Gastrocnemius medialis (tissue), 4 donors: ENCODE measurements around the gene DARS1. TPM values are rescaled to one million over a fixed set of nuclear protein-coding genes. Genes with fewer than 3 reads are reported as not detected.

Experiments used
- ATAC-seq, 2 donors: fragments of 150-250 bp; one replicate each; pipeline ENCODE4 v1.9.1; 2016
- DNase-seq, 2 donors: peaks; one replicate each; pipeline ENCODE4 v3.0.0-alpha.2; 2019
- H3K27ac ChIP-seq, 4 donors: fragments of 200-600 bp; sonication (generic); 1 replicate in 1 of 4; 2 replicates in 3 of 4; pipeline ENCODE4 v1.5.1; 2016 to 2018; ENCODE audit warnings: mild to moderate bottlenecking in 2 of 4, moderate library complexity in 1 of 4
- H3K27me3 ChIP-seq, 3 donors: fragments of 200-600 bp; sonication (generic) in 2 of 3; 1 replicate in 1 of 3; 2 replicates in 2 of 3; pipeline versions ENCODE4 v1.5.1 to v1.6.0; 2016 to 2019; ENCODE audit warnings: mild to moderate bottlenecking in 1 of 3, moderate library complexity in 1 of 3
- H3K36me3 ChIP-seq, 2 donors: fragments of 200-600 bp; sonication (generic) in 1 of 2; one replicate each; pipeline ENCODE4 v1.5.1; 2017 to 2018
- H3K4me1 ChIP-seq, 2 donors: fragments of 200-600 bp; sonication (generic) in 1 of 2; one replicate each; pipeline ENCODE4 v1.5.1; 2016 to 2017; ENCODE audit warnings: mild to moderate bottlenecking in 2 of 2
- H3K4me3 ChIP-seq, 4 donors: fragments of 200-600 bp; sonication (generic) in 3 of 4; 1 replicate in 1 of 4; 2 replicates in 3 of 4; pipeline ENCODE4 v1.5.1; 2016 to 2019; ENCODE audit warnings: mild to moderate bottlenecking in 2 of 4
- H3K9me3 ChIP-seq, 3 donors: fragments of 200-600 bp; sonication (generic) in 2 of 3; 1 replicate in 1 of 3; 2 replicates in 2 of 3; pipeline ENCODE4 v1.5.1; 2016 to 2019
- POLR2A ChIP-seq, 2 donors: fragments of 450-650 bp; IDR thresholded peaks; one replicate each; pipeline ENCODE4 v1.6.1; 2017; ENCODE audit warnings: antibody characterized with exemption in 2 of 2, mild to moderate bottlenecking in 2 of 2, moderate library complexity in 2 of 2
- in situ Hi-C, 4 donors: fragments of 200-750 bp; cut with MboI; loops; one replicate each; pipeline versions ENCODE4 v1.15.0 to v1.8.0; 2017; ENCODE audit warnings: low sequenced_read_pairs in 4 of 4
- intact Hi-C: fragments of 100-400 bp; cut with DNase I; formaldehyde crosslinking; loops from one replicate; pipeline ENCODE4 v1.15.1; 2023; ENCODE audit warnings: low total_unique reads
- total RNA-seq, 4 donors: library from RNA; depleted of rRNA; stranded (reverse); fragments of >200 nt; gene quantifications; one replicate each; pipeline versions ENCODE4 v1.1.0 to v1.2.3, GENCODE V29; 2016
- TF ChIP-seq, protein P1 (sequence below), 5 experiments: fragments of 450-650 bp in 3 of 5; fragments of 200-600 bp in 2 of 5; sonication (generic) in 2 of 5; IDR thresholded peaks in 4 of 5; conservative IDR thresholded peaks in 1 of 5; 1 replicate in 4 of 5; 2 replicates in 1 of 5; pipeline ENCODE4 v1.5.1; 2016 to 2019; ENCODE audit warnings: antibody characterized with exemption in 5 of 5, mild to moderate bottlenecking in 3 of 5, moderate library complexity in 3 of 5

DARS1 gene
- total RNA-seq, 4 donors from 2014 or later, result 86.2 to 97.2 (median 89.8) TPM

DNA sequence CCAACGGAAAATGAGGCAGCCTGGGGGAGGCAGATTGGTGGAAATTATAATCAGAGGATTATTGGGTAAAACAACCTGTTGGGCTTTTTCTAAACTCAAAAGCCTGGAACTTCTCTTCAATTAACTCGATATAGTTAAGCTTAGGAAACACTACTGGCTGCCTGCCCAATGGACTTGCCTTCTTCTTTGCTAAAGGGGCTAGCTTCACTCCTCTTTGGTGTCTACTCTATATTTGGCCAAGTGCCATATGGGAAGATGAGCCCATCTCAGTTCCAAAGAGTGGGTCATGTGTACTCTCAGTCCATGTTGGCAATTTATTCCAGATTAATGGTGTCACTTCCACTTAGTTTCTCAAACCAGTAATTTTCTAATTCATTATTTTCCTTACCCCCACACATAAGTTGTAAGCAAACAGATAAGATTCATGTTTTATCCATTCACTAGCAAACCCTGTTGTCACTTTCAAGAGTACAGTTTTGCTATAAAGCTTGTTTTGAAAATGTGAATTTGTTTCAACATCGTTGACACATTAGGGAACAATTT is 34.3 kb downstream of the DARS1 start:
- no peak for TF ChIP-seq POLR2A (IDR thresholded peaks at IDR 0.05)
- TF ChIP-seq, protein P1, sequence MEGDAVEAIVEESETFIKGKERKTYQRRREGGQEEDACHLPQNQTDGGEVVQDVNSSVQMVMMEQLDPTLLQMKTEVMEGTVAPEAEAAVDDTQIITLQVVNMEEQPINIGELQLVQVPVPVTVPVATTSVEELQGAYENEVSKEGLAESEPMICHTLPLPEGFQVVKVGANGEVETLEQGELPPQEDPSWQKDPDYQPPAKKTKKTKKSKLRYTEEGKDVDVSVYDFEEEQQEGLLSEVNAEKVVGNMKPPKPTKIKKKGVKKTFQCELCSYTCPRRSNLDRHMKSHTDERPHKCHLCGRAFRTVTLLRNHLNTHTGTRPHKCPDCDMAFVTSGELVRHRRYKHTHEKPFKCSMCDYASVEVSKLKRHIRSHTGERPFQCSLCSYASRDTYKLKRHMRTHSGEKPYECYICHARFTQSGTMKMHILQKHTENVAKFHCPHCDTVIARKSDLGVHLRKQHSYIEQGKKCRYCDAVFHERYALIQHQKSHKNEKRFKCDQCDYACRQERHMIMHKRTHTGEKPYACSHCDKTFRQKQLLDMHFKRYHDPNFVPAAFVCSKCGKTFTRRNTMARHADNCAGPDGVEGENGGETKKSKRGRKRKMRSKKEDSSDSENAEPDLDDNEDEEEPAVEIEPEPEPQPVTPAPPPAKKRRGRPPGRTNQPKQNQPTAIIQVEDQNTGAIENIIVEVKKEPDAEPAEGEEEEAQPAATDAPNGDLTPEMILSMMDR (IDR thresholded peaks at IDR 0.05 in 4 of 5, conservative IDR thresholded peaks at IDR 0.05 in 1 of 5), result no peak
- in situ Hi-C loops, result no loop called here
- H3K36me3 ChIP-seq, result peaks cover 0 to 5% of the 10 kb centered on the region in 2 donors

DNA sequence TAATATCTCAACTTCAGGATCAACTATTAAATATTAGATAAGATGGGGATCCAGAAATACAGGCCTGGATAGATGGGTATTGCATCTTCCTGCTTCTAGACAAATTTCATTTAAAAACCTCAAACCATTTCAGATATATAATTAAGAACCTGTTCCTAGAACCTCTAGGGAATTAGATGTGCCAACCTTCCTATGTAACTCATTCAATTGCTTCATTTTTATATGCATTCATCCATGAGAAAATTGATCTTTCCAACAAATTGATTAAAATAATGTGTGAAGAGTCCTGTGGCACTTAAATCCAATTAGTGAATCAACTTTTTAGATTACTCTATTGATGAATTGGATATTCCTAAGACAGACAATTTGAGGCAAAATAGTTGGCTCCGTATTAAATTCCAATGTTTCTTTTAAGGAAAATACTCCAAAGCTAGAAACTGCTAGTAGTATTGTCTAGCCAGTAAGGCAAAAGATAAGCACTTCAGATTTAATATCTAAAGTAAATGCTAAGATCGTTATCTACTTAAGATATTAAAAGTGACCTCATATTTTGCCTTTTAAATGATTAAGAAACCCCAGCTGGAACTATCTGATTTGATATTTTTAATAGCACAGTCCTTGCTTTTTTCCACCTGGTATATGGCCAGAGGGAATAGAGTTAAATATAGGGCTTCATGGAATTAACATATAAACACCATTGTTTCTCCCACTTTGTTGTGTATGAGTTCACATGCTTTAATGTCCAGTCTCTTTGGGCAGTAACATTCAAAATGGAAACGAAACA is 35.8 kb downstream of the DARS1 start:
- no peaks in the 10 kb centered on the region for H3K9me3 ChIP-seq
- ATAC-seq (no peak), DNase-seq (no peak)
- intact Hi-C loops (no loop called here), in situ Hi-C loops (no loop called here)
- H3K4me1 ChIP-seq, result peaks cover 0 to 17% of the 10 kb centered on the region in 2 donors
- H3K27me3 ChIP-seq, result no peaks in the 10 kb centered on the region
- TF ChIP-seq, protein P1 (IDR thresholded peaks at IDR 0.05 in 4 of 5, conservative IDR thresholded peaks at IDR 0.05 in 1 of 5), result no peak
- no peak for TF ChIP-seq POLR2A (IDR thresholded peaks at IDR 0.05)
- H3K36me3 ChIP-seq, result peaks cover 0 to 5% of the 10 kb centered on the region in 2 donors
- H3K4me3 ChIP-seq, result no peak overlapping the region
- H3K27ac ChIP-seq, result no peak overlapping the region

More for the DNA sequence above, 34.3 kb downstream of the DARS1 start:
- Histone ChIP-seq H3K27ac (no peak overlapping the region), H3K27me3 (no peaks in the 10 kb centered on the region), H3K4me1 (peaks cover 0 to 17% of the 10 kb centered on the region in 2 donors), H3K4me3 (no peak overlapping the region), H3K9me3 (no peaks in the 10 kb centered on the region)
- no peak for DNase-seq
- no peak for ATAC-seq
- intact Hi-C loops, result no loop called here

DNA sequence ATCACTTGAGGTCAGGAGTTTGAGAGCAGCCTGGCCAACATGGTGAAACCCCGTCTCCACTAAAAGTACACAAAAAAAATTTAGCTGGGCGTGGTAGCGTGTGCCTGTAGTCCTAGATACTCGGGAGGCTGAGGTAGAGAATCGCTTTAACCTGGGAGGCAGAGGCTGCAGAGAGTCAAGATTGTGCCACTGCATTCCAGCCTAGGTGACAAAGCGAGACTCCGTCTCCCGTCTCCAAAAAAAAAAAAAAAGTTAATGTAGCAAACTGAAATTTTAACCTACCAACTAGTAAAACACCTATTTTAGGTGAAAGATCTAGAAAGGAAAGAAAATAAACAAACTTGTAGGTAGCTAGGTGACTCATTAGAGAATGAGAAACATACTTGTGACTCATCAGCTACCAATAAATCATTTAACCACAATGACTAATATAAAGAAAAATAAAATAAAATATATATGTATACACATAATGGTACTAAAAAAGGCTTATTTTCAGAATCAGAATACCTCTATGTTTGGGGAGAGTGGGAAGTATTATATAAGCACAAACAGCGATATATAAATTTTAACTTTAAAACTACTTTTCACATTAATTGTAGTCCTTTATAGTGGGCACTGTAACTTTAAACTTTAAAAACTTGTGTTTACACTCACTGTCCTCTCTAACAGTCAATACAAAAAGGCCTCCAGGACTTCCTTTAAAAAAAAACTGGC is 36.6 kb downstream of the DARS1 start:
- Histone ChIP-seq H3K4me3 (no peak overlapping the region), H3K27me3 (no peaks in the 10 kb centered on the region), H3K9me3 (no peaks in the 10 kb centered on the region), H3K4me1 (peaks cover 0 to 17% of the 10 kb centered on the region in 2 donors), H3K36me3 (peaks cover 0 to 5% of the 10 kb centered on the region in 2 donors), H3K27ac (no peak overlapping the region)
- intact Hi-C loops (no loop called here), in situ Hi-C loops (no loop called here)
- TF ChIP-seq, protein P1 (IDR thresholded peaks at IDR 0.05 in 4 of 5, conservative IDR thresholded peaks at IDR 0.05 in 1 of 5), result no peak
- no peak for TF ChIP-seq POLR2A (IDR thresholded peaks at IDR 0.05)
- DNase-seq, result no peak
- ATAC-seq, result no peak

DNA sequence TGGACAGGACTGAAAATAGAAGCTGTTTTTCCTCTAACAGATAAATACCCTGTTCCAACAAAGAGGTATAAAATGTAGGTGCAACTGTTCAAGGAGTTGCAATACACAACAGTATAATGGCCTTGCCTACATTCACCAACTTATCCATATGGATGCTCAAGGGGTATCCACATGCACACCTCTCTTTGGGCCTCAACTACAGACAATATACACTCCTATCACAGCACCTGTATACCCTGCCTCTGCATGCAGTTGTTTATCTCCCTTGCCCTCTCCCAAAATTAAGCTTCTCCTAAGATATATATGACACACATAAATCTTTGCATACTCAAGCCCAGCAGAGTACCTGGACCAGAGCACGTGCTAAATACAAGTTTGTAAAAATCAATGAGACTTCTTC is 37.3 kb downstream of the DARS1 start:
- in situ Hi-C loops (no loop called here), intact Hi-C loops (no loop called here)
- Histone ChIP-seq H3K27me3 (no peaks in the 10 kb centered on the region), H3K36me3 (peaks cover 0 to 5% of the 10 kb centered on the region in 2 donors), H3K4me3 (no peak overlapping the region), H3K27ac (no peak overlapping the region), H3K9me3 (no peaks in the 10 kb centered on the region), H3K4me1 (peaks cover 0 to 17% of the 10 kb centered on the region in 2 donors)
- TF ChIP-seq, protein P1 (IDR thresholded peaks at IDR 0.05 in 4 of 5, conservative IDR thresholded peaks at IDR 0.05 in 1 of 5), result no peak
- TF ChIP-seq POLR2A (IDR thresholded peaks at IDR 0.05), result no peak
- no peak for DNase-seq
- ATAC-seq, result no peak
